Measurements from ENCODE around the gene TLL1.

DNA sequence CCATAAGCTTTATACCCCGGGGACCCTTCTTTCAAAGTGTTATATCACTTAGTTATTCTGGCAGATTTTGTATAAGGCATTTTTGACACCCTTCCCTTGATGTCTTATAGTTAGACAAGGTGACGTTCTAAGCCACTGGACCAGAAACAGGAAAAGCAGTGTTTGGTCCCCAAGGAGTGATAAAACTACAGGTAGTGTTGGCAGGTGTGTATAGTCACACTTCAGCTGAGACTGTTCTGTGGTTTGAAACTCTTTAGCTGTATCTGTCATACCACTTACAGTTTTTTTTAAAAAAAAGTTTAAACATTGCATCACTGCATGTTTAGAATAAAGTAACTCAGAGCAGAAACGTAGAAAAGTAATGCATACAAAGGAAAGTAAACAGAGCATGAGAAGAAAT, 48.5 kb downstream of the TLL1 start:
- TF ChIP-seq, protein P1, sequence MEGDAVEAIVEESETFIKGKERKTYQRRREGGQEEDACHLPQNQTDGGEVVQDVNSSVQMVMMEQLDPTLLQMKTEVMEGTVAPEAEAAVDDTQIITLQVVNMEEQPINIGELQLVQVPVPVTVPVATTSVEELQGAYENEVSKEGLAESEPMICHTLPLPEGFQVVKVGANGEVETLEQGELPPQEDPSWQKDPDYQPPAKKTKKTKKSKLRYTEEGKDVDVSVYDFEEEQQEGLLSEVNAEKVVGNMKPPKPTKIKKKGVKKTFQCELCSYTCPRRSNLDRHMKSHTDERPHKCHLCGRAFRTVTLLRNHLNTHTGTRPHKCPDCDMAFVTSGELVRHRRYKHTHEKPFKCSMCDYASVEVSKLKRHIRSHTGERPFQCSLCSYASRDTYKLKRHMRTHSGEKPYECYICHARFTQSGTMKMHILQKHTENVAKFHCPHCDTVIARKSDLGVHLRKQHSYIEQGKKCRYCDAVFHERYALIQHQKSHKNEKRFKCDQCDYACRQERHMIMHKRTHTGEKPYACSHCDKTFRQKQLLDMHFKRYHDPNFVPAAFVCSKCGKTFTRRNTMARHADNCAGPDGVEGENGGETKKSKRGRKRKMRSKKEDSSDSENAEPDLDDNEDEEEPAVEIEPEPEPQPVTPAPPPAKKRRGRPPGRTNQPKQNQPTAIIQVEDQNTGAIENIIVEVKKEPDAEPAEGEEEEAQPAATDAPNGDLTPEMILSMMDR (IDR thresholded peaks at IDR 0.05), result no peak
- no peak for TF ChIP-seq POLR2A (IDR thresholded peaks at IDR 0.05)

Measured in breast epithelium (tissue), 3 donors.